Natural killer cell (primary cell): ENCODE measurements around the gene AEN. TPM values are rescaled to one million over a fixed set of nuclear protein-coding genes. Genes with fewer than 3 reads are reported as not detected.
"Not testable (repeated sequence)": the region's sequence is repeated elsewhere in the genome, so short reads cannot be mapped to it uniquely, and the experiment has no call there.

Source experiments
- ATAC-seq, 3 donors: fragments of 150-1000 bp in 2 of 3; fragments of 200-7000 bp in 1 of 3; cut with Tn5 transposase; 1 replicate in 1 of 3; 2 replicates in 2 of 3; pipeline ENCODE4 v1.10.0; 2021; ENCODE audit warnings: mild to moderate bottlenecking in 2 of 3, moderate library complexity in 2 of 3
- DNase-seq, 2 donors: peaks; one replicate each; pipeline versions ENCODE4 v3.0.0 to v3.0.0-alpha.2; 2013 to 2021; ENCODE audit warnings: mixed read lengths in 1 of 2
- H3K27ac ChIP-seq: one replicate; pipeline ENCODE4 v1.5.1; 2013; ENCODE audit warnings: mild to moderate bottlenecking, low read length
- H3K27me3 ChIP-seq: one replicate; pipeline ENCODE4 v1.6.1; 2013; ENCODE audit warnings: low read length; ENCODE audit not compliant: control insufficient read depth, insufficient read depth
- H3K36me3 ChIP-seq: one replicate; pipeline ENCODE4 v1.6.1; 2013; ENCODE audit warnings: low read length; ENCODE audit not compliant: control insufficient read depth, insufficient read depth
- H3K4me1 ChIP-seq: one replicate; pipeline ENCODE4 v1.6.1; 2013; ENCODE audit warnings: low read length; ENCODE audit not compliant: control insufficient read depth, insufficient read depth
- H3K4me3 ChIP-seq: one replicate; pipeline ENCODE4 v1.5.1; 2013; ENCODE audit warnings: low read length
- H3K9me3 ChIP-seq: one replicate; pipeline ENCODE4 v1.6.1; 2013; ENCODE audit warnings: low read length; ENCODE audit not compliant: control insufficient read depth, insufficient read depth
- H3K27ac Mint-ChIP-seq, 2 donors: one replicate each; pipeline ENCODE4 v1.8.0; 2022; ENCODE audit warnings: mild to moderate bottlenecking in 2 of 2, mixed read lengths in 2 of 2, moderate library complexity in 1 of 2
- H3K27me3 Mint-ChIP-seq, 2 donors: one replicate each; pipeline ENCODE4 v1.8.0; 2022; ENCODE audit warnings: low read depth in 2 of 2, mixed read lengths in 2 of 2
- H3K36me3 Mint-ChIP-seq: one replicate; pipeline ENCODE4 v1.8.0; 2022; ENCODE audit warnings: mixed read lengths
- H3K4me1 Mint-ChIP-seq, 2 donors: one replicate each; pipeline ENCODE4 v1.8.0; 2022; ENCODE audit warnings: mixed read lengths in 2 of 2
- H3K4me3 Mint-ChIP-seq: one replicate; pipeline ENCODE4 v1.8.0; 2022; ENCODE audit warnings: mild to moderate bottlenecking, moderate library complexity, mixed read lengths
- H3K9me3 Mint-ChIP-seq, 2 donors: one replicate each; pipeline ENCODE4 v1.8.0; 2022; ENCODE audit warnings: mixed read lengths in 2 of 2
- CTCF ChIP-seq: fragments of 200-600 bp; IDR thresholded peaks from one replicate; pipeline ENCODE4 v1.8.0; 2022; ENCODE audit warnings: antibody characterized with exemption
- WGBS: methylation state at CpG from one replicate; pipeline ENCODE4 v1.1.7; 2013; ENCODE audit warnings: missing lambda C conversion rate; ENCODE audit not compliant: insufficient coverage; 5-methylcytosine and 5-hydroxymethylcytosine counted together
- intact Hi-C: fragments of 100-400 bp; cut with micrococcal nuclease; formaldehyde crosslinking; loops from one replicate; pipeline ENCODE4 v1.14.2; 2022
- total RNA-seq, 4 donors: library from RNA; stranded (reverse); fragments of 120-200 nt in 1 of 4; gene quantifications; one replicate each; pipeline versions ENCODE4 v1.2.3 to v1.2.4, GENCODE V29; 2013 to 2022

AEN gene
- total RNA-seq, 3 donors from 2014 or later (not counting 1 experiment from before 2014, with no cell fraction given), result 19.9 to 26.9 (median 20.9) TPM

- TF ChIP-seq CTCF, result no peak
- Mint-ChIP-seq H3K36me3 (no peaks in the 10 kb centered on the region), H3K27me3 (no peaks in the 10 kb centered on the region), H3K4me1 (peaks cover 57 to 61% of the 10 kb centered on the region in 2 donors), H3K9me3 (no peaks in the 10 kb centered on the region), H3K4me3 (peak overlapping the region; percentile 92), H3K27ac (peak overlapping the region; percentile 97 to 98)
- WGBS, result 47% methylated on average over 4 of the region's 7 CpGs
- H3K9me3 ChIP-seq, result no peaks in the 10 kb centered on the region
- H3K27ac ChIP-seq, result peak overlapping the region; percentile 96
- intact Hi-C loops, result loop anchor here (1.0 kb wide), 2 partner anchors 14 to 696 kb away; partner anchors contain the start of gene POLG
- H3K4me1 ChIP-seq, result peaks cover 79% of the 10 kb centered on the region
- ATAC-seq, result no peak
- no peak for DNase-seq
- H3K27me3 ChIP-seq, result no peaks in the 10 kb centered on the region
- H3K36me3 ChIP-seq, result peaks cover 6% of the 10 kb centered on the region
- peak overlapping the region; percentile 70 for H3K4me3 ChIP-seq
Observed at GRCh38 chr15:88637841-88638625, 16.9 kb downstream of the AEN start.

GRCh38 chr15:88638626-88639372, 17.7 kb downstream of the AEN start, which contains the start of gene ISG20:
Gene ISG20 (plus strand): TSS chr15:88639016. CDS start chr15:88639367, 351 bp downstream.
- H3K4me3 ChIP-seq, result peak within 1 kb of the TSS; percentile 70
- ATAC-seq, result peak; percentile 80 to 95 (median 88)
- Mint-ChIP-seq H3K36me3 (no peaks in the 10 kb centered on the region), H3K9me3 (no peaks in the 10 kb centered on the region), H3K27me3 (no peaks in the 10 kb centered on the region), H3K4me1 (peaks cover 58 to 63% of the 10 kb centered on the region in 2 donors), H3K4me3 (peak within 1 kb of the TSS; percentile 92), H3K27ac (peak within 1 kb of the TSS; percentile 97 to 98)
- peak; percentile 38 for TF ChIP-seq CTCF
- no peaks in the 10 kb centered on the region for H3K9me3 ChIP-seq
- DNase-seq, result peak; percentile 93 to 99
- H3K4me1 ChIP-seq, result peaks cover 79% of the 10 kb centered on the region
- WGBS, result 6% methylated on average over 27 of the region's 27 CpGs
- H3K27me3 ChIP-seq, result no peaks in the 10 kb centered on the region
- H3K27ac ChIP-seq, result peak within 1 kb of the TSS; percentile 96
- peaks cover 6% of the 10 kb centered on the region for H3K36me3 ChIP-seq
- intact Hi-C loops, result loop anchor here (1.0 kb wide), 2 partner anchors 14 to 696 kb away; partner anchors contain the start of gene POLG

- 87% methylated on average over 11 of the region's 12 CpGs for WGBS
- peak overlapping the region; percentile 78 to 97 for H3K27ac Mint-ChIP-seq
- Histone ChIP-seq H3K27me3 (no peaks in the 10 kb centered on the region), H3K4me3 (no peak overlapping the region), H3K4me1 (peaks cover 65% of the 10 kb centered on the region), H3K27ac (peak overlapping the region; percentile 29), H3K36me3 (peaks cover 23% of the 10 kb centered on the region), H3K9me3 (no peaks in the 10 kb centered on the region)
- no peaks in the 10 kb centered on the region for H3K9me3 Mint-ChIP-seq
- no peaks in the 10 kb centered on the region for H3K27me3 Mint-ChIP-seq
- DNase-seq, result no peak
- intact Hi-C loops, result no loop called here
- peaks cover 6% of the 10 kb centered on the region for H3K36me3 Mint-ChIP-seq
- H3K4me3 Mint-ChIP-seq, result peak overlapping the region; percentile 13
- peaks cover 63% of the 10 kb centered on the region in 2 donors for H3K4me1 Mint-ChIP-seq
- no peak for ATAC-seq
- no peak for TF ChIP-seq CTCF
Observed at GRCh38 chr15:88641959-88642452, 20.9 kb downstream of the AEN start.

- 98% methylated on average over 11 of the region's 11 CpGs for WGBS
- Mint-ChIP-seq H3K27ac (peak overlapping the region; percentile 78 to 97), H3K4me1 (peaks cover 62 to 63% of the 10 kb centered on the region in 2 donors)
- ATAC-seq, H3K27me3 ChIP-seq, H3K36me3 Mint-ChIP-seq, H3K9me3 Mint-ChIP-seq, intact Hi-C loops, DNase-seq, H3K27me3 Mint-ChIP-seq, H3K4me3 Mint-ChIP-seq, H3K9me3 ChIP-seq, H3K4me3 ChIP-seq: not testable (repeated sequence)
- peak overlapping the region; percentile 29 for H3K27ac ChIP-seq
- peaks cover 23% of the 10 kb centered on the region for H3K36me3 ChIP-seq
- peaks cover 65% of the 10 kb centered on the region for H3K4me1 ChIP-seq
Observed at GRCh38 chr15:88642514-88642913, 21.4 kb downstream of the AEN start.
